Measurements from ENCODE around the gene TRUB1. TPM values are rescaled to one million over a fixed set of nuclear protein-coding genes. Genes with fewer than 3 reads are reported as not detected.

Gene TRUB1
- total RNA-seq, 1 experiment from 2014 or later, result 30.4 TPM

- DNase-seq (ENCODE audit: low read depth, low spot score) (no peak), ATAC-seq (no peak)
- no peaks in the 10 kb centered on the region for H3K36me3 ChIP-seq (ENCODE audit: control insufficient read depth, insufficient read depth, low read length)
- no TSS peak for BruUV-seq (replicated peaks)
- no peaks in the 10 kb centered on the region for H3K27me3 ChIP-seq (ENCODE audit: control insufficient read depth, insufficient read depth, low read length)
- no peaks in the 10 kb centered on the region for H3K9me3 ChIP-seq (ENCODE audit: control insufficient read depth, insufficient read depth, low read depth, low read length)
- ChIA-PET CTCF (no interaction called here), POLR2A (interaction anchor here (0.7 kb wide), 1 partner anchor 14 kb away, joined by 3 read pairs; no protein-coding TSS in a partner anchor)
- intact Hi-C loops (cut with micrococcal nuclease; ENCODE audit: unreplicated experiment), result no loop called here
- in situ Hi-C loops (cut with HindIII; ENCODE audit: low pct_unique_long_range_greater_than_20kb, low sequenced_read_pairs), result no loop called here
- no peak overlapping the region for H3K27ac ChIP-seq (ENCODE audit: low read length)
- no peak overlapping the region for H3K4me3 ChIP-seq (ENCODE audit: low read depth in 2 of 2, low read length in 2 of 2)
- H3K4me1 ChIP-seq (ENCODE audit: control insufficient read depth, insufficient read depth, low read length), result peaks cover 12% of the 10 kb centered on the region
- TF ChIP-seq CTCF (IDR thresholded peaks at IDR 0.05) (no peak), REST (IDR thresholded peaks at IDR 0.05; ENCODE audit: insufficient read depth in 1 of 2, low read depth in 2 of 2, low read length in 1 of 2) (no peak), TCF7L2 (IDR thresholded peaks at IDR 0.05; ENCODE audit: low read depth, low read length) (no peak), SIN3A (IDR thresholded peaks at IDR 0.05; ENCODE audit: borderline replicate concordance, insufficient read depth, low read depth, low read length) (no peak), POLR2AphosphoS5 (IDR thresholded peaks at IDR 0.05; ENCODE audit: low read depth, low read length) (no peak)
Observed at GRCh38 chr10:114899982-114900381, 38.0 kb upstream of the TRUB1 start.

DNA sequence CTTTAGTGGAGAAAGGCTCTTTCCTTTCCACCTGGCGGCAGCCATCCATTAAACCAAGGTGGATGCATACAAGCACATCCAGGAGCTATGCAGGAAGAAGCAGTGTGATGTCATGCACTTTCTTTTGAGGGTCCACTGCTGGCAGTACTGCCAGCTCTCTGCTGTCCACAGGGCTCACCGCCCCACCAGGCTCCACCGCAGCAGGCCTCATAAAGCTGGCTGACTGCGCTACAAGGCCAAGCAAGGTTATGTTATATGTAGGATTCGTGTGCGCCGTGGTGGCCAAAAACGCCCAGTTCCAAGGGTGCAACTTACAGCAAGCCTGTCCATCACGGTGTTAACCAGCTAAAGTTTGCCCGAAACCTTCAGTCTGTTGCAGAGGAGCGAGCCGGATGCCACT lies 37.3 kb upstream of the TRUB1 start:
- ChIA-PET CTCF (no interaction called here), POLR2A (no interaction called here)
- TF ChIP-seq CTCF (IDR thresholded peaks at IDR 0.05), result no peak
- Histone ChIP-seq H3K27ac (ENCODE audit: low read length) (no peak overlapping the region), H3K27me3 (ENCODE audit: control insufficient read depth, insufficient read depth, low read length) (no peaks in the 10 kb centered on the region; the same call in 1 of the 2 replicates), H3K9me3 (ENCODE audit: control insufficient read depth, insufficient read depth, low read depth, low read length) (no peaks in the 10 kb centered on the region), H3K4me3 (ENCODE audit: low read depth in 2 of 2, low read length in 2 of 2) (no peak overlapping the region), H3K36me3 (ENCODE audit: control insufficient read depth, insufficient read depth, low read length) (no peaks in the 10 kb centered on the region), H3K4me1 (ENCODE audit: control insufficient read depth, insufficient read depth, low read length) (peaks cover 16% of the 10 kb centered on the region)
- BruUV-seq (replicated peaks), result no TSS peak
- in situ Hi-C loops (cut with HindIII; ENCODE audit: low pct_unique_long_range_greater_than_20kb, low sequenced_read_pairs) (no loop called here), intact Hi-C loops (cut with micrococcal nuclease; ENCODE audit: unreplicated experiment) (no loop called here)
- DNase-seq (ENCODE audit: low read depth, low spot score) (no peak), ATAC-seq (no peak)

Measured in Panc1 (cell line).